IPS-11a (cell line): ENCODE data around the gene LMTK3.
A peak's percentile ranks its signal among the peaks of the same experiment; 100 is the strongest.

Experiments
- H3K4me3 ChIP-seq: one replicate; pipeline ENCODE4 v1.5.1; 2013; ENCODE audit warnings: low read depth, low read length, control low read depth

The LMTK3 gene

DNA sequence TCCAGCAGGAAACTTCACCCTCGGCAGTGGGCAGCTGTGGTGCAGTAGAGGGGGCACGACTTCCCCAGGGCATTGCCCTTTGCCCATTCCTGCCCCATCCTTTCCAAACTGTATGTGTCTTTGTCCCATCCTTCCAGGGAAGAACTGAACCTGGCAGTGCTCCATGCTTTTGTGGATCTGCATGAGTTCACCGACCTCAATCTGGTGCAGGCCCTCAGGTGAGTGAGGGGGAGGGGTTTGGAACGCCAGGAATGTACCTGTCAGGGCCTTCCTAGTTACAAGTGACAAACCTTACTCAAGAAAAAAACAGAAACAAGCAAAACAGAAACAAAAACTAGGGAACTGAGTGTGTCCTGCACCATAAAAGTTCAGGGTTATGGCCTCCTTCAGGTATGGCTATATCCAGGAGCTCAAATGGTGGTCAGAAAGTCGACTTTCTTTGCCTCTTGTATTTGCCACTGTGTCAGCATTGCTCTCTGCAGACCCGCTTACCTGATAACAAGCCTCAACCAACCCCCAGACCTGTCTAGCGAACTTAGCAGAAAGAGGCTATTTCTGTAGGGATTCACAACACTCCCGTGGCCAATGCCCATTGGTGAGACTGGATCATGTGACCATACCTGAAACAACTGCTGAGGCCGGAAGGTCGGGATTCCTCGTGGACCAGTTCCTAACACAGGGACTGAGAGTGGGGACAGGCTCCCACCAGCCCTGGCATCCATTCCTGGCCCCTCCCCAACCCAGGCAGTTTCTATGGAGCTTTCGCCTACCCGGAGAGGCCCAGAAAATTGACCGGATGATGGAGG is 38.3 kb downstream of the LMTK3 start:
- no peak overlapping the region for H3K4me3 ChIP-seq

- H3K4me3 ChIP-seq, result no peak overlapping the region
Measured at GRCh38 chr19:48471836-48472235, 39.8 kb downstream of the LMTK3 start.

DNA sequence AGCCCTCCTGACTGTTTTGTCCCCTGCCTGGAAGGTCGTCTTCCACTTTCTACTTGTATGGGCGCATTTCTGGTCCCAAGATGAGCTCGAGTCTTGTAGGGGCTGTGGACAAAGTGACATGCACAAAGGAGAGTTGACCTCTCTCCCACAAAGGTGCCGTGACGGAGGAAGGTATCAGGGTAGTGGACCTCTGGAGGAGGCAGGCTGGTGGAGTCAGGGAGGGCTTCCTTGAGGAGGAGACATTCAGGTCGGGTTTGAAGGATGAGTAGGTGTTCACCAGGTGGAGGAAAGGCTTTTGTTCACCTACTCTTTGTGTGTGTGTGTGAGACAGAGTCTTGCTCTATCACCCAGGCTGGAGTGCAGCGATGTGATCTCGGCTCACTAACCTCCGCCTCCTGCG is 40.8 kb downstream of the LMTK3 start:
- no peak overlapping the region for H3K4me3 ChIP-seq

GRCh38 chr19:48469934-48470680 is 41.5 kb downstream of the LMTK3 start:
- peak overlapping the region; percentile 63 for H3K4me3 ChIP-seq

DNA sequence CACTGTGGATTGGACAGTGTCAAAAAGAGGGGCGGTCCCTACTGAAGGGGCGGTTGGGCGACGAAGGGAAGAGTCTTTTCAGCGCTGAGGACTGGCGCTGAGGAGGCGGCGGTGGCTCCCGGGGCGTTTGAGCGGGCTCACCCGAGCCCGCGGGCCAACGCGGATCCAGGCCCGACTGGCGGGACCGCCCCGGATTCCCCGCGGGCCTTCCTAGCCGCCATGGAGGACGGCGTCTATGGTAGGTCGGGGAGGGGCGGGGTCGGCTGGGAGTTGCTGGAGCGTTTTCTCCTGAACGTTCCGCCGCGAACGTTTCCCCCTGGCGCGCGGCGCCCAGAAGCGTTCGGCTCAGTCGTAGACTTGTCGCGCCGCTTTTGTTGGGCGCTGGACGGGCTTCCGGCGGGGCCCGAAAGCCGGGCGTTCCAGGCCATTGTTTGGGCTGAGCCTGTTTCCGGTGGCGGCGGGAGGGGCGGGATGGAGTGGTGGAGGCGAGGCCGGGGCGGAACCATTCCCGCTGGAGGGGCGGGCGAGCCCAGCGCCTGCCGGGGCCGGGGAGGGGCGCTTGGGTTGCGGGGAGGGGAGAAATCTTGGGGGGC is 42.2 kb downstream of the LMTK3 start, which contains the start of gene CYTH2:
CYTH2 (plus strand) TSS at position 81 of the 593 bp plus-strand sequence; CDS start at position 220, 139 bp downstream.
- H3K4me3 ChIP-seq, result peak within 1 kb of the TSS; percentile 63

DNA sequence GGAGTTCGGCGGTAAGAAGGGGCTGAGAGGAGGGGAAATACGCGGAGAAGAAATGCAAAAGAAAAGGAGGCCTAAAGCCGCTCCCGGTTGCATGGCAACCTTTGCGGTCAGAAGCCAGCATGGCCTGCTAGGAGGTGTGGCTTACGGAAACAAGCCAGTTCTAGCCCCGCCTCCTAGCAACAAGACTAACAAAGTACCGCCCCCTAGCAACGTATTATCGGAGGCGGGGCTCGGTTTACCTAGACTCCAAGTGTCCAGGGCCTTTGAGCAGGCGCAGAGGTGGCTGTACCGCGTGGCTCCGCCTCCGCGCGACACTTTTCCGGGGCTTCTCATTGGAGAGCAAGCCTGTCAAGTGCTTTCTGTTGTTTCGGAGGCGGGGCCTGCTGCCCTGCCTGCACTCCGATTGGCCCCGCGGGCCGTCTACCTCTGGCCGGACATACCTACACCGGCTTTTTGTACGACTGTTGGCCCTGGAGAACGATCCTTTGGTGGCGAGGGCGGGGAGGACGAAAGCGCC is 42.8 kb downstream of the LMTK3 start:
- peak overlapping the region; percentile 63 for H3K4me3 ChIP-seq

GRCh38 chr19:48466561-48467325 is 44.9 kb downstream of the LMTK3 start:
- H3K4me3 ChIP-seq, result no peak overlapping the region

GRCh38 chr19:48465215-48465614 is 46.4 kb downstream of the LMTK3 start:
- no peak overlapping the region for H3K4me3 ChIP-seq

GRCh38 chr19:48461982-48462655 is 49.5 kb downstream of the LMTK3 start:
- no peak overlapping the region for H3K4me3 ChIP-seq

DNA sequence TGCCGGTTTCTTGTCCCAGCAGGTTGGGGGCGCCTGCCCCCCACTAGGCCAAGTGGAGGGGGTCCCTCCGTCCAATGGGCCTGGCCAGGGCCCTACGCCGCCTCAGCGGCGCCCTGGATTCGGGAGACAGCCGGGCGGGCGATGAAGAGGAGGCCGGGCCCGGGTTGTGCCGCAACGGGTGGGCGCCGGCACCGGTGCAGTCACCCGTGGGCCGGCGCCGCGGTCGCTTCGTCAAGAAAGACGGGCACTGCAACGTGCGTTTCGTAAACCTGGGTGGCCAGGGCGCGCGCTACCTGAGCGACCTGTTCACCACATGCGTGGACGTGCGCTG is 50.0 kb downstream of the LMTK3 start:
- no peak overlapping the region for H3K4me3 ChIP-seq

DNA sequence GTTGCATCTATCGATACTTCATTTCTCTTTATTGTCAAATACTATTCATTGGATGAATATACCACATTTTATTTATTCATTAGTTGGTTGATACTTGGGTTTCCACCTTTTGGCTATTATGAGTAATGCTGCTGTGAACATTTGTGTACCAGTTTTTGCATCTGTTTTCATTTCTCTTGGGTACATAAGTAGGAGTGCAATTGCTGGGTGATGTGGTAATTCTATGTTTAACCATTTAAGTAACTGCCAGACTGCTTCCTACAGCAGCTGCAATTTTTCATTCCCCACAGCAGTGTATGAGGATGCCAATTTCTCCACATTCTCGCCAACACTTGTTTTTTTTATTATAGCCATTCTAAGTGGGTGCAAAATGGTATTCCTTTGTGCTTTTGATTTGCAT is 53.6 kb downstream of the LMTK3 start:
- H3K4me3 ChIP-seq, result no peak overlapping the region

- H3K4me3 ChIP-seq, result no peak overlapping the region
Measured at GRCh38 chr19:48456864-48457263, 54.8 kb downstream of the LMTK3 start.

DNA sequence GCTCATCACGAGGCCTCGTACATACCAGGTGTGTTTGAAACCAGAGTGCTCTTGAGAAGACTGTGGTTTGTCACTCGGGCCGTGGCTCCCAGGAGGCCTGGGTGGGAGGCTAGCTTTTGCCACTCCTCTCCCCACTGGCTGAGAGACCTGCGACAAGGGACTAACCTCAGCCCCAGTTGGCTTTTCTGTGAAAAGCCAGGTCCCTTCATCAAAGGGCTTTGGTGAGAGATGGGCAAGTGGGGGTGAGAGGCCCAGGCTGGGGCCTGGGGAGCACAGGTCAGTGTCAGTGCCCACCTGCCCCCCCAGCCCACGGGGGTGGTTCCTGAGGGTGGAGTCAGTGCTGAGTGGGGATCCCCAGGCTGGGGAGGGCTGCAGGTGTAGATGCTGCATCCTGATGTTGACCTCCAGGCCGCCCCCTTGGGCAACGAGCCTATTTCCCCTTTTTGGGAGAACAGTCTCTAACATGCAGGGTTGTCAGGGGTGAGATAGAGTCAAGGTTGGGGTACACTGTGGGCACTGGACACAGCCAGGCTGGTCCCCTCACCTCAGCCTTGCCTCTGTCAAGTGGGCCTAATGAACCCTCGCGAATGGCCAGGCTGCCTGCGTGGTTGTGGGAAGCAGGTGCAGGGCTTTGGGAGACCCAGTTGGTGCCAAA is 55.6 kb downstream of the LMTK3 start:
- H3K4me3 ChIP-seq, result no peak overlapping the region

- no peak within 1 kb of the TSS for H3K4me3 ChIP-seq
Measured at GRCh38 chr19:48455171-48455907, 56.3 kb downstream of the LMTK3 start, which contains the start of gene KCNJ14. Gene KCNJ14, plus strand, starts transcription at chr19:48455574. Its CDS starts 6,151 bp downstream, at chr19:48461725.

- no peak overlapping the region for H3K4me3 ChIP-seq
Measured at GRCh38 chr19:48454150-48454730, 57.4 kb downstream of the LMTK3 start.

- H3K4me3 ChIP-seq, result no peak overlapping the region
Measured at GRCh38 chr19:48452289-48453190, 59.1 kb downstream of the LMTK3 start.

DNA sequence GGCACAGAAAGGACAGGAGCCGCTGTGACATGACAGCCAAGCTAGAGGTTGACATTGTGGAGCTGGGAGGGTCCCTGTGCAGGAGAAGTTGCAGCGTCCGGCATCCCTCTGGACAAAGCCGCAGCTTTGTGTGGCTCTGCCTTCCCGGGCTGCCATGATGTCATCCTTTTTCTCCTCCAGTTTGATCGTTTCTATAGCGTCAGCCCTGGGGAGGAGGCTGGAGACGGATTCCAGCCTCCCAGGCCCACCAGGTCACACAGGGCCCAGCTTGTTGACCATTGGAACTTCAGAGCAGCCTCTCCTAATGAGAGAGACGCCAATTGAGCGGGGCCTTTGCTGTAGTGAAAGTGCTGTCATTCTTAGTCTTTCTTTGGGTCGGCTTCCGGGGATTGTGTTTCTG is 60.0 kb downstream of the LMTK3 start:
- H3K4me3 ChIP-seq, result no peak overlapping the region

DNA sequence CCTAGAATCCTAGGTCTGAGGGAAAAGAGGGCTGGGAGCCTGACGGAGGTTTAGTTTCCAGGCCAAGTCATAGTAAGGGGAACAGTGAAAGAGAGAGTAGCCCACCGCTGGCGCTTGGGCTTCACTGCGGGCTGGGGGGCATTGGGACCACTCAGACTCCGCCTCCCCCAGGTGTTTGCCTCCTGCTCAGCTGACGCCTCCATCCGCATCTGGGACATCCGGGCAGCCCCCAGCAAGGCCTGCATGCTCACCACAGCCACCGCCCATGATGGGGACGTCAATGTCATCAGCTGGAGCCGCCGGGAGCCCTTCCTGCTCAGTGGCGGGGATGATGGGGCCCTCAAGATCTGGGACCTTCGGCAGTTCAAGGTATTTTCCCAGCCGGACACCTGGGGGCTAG is 60.8 kb downstream of the LMTK3 start:
- H3K4me3 ChIP-seq, result no peak overlapping the region
